GM12878 (cell line): ENCODE measurements around the gene CFAP92. TPM values are rescaled to one million over a fixed set of nuclear protein-coding genes. Genes with fewer than 3 reads are reported as not detected.

Experiments used
- ETV6 ChIP-seq, 2 experiments: fragments of 450-650 bp in 1 of 2; IDR thresholded peaks in 1 of 2; conservative IDR thresholded peaks in 1 of 2; 2 replicates each; pipeline ENCODE4 v1.6.1; 2014; ENCODE audit warnings: antibody characterized with exemption in 1 of 2, borderline replicate concordance in 1 of 2, low read depth in 1 of 2, mild to moderate bottlenecking in 1 of 2, moderate library complexity in 1 of 2
- FOS ChIP-seq: IDR thresholded peaks from 3 replicates; pipeline ENCODE4 v1.6.1; 2011; ENCODE audit warnings: borderline replicate concordance; ENCODE audit not compliant: insufficient read length; ENCODE audit errors: extremely low read depth
- MTA2 ChIP-seq: fragments of 450-650 bp; IDR thresholded peaks from 2 replicates; pipeline ENCODE4 v1.6.1; 2016; ENCODE audit warnings: low read depth, mild to moderate bottlenecking, moderate library complexity
- RFX5 ChIP-seq: IDR thresholded peaks from 2 replicates; pipeline ENCODE4 v1.6.1; 2011; ENCODE audit warnings: low read depth, low read length, improper control_type of control experiment
- TAF1 ChIP-seq: IDR thresholded peaks from 2 replicates; pipeline ENCODE4 v1.6.1; 2011; ENCODE audit warnings: mild to moderate bottlenecking, low read depth, low read length, borderline replicate concordance
- WRNIP1 ChIP-seq: IDR thresholded peaks from 2 replicates; pipeline ENCODE4 v1.6.1; 2011; ENCODE audit warnings: low read depth, low read length, improper control_type of control experiment, borderline replicate concordance
- ZSCAN29 ChIP-seq: fragments of 450-650 bp; IDR thresholded peaks from 2 replicates; pipeline ENCODE4 v1.6.1; 2017; ENCODE audit warnings: mild to moderate bottlenecking, moderate library complexity
- polyA plus RNA-seq, 11 experiments: library from polyadenylated mRNA; depleted of rRNA in 4 of 11; unstranded in 6 of 11; stranded (reverse) in 5 of 11; fragments of >200 nt; fragmentation: Nextera tagmentation in 4 of 11; fragmentation: Illumina TruSeq in 1 of 11; extraction: Ambion mirVana in 4 of 11; extraction: Trizol in 1 of 11; gene quantifications; 1 replicate in 1 of 11; 2 replicates in 10 of 11; pipeline versions ENCODE4 v1.2.1 to v1.2.3, GENCODE V29; 2011 to 2016; ENCODE audit warnings: inconsistent platforms in 2 of 11, missing spikeins in 2 of 11, low read depth in 1 of 11
- total RNA-seq, 4 experiments: library from RNA; depleted of rRNA in 3 of 4; stranded (reverse); fragments of >200 nt in 3 of 4; fragmentation: Illumina TruSeq in 1 of 4; extraction: Trizol in 1 of 4; gene quantifications; 2 replicates each; pipeline versions ENCODE4 v1.2.1 to v1.2.3, GENCODE V29; 2013 to 2021
- TF ChIP-seq, protein P1 (sequence below): fragments of 450-650 bp; IDR thresholded peaks from 2 replicates; pipeline ENCODE4 v1.6.1; 2016; ENCODE audit warnings: mild to moderate bottlenecking, moderate library complexity, borderline replicate concordance
- TF ChIP-seq, protein P2 (sequence below), 3 experiments: IDR thresholded peaks in 2 of 3; conservative IDR thresholded peaks in 1 of 3; 2 replicates each; pipeline ENCODE4 v1.5.1; 2011; ENCODE audit warnings: low read depth in 3 of 3, low read length in 3 of 3, mild to moderate bottlenecking in 3 of 3, control low read depth in 2 of 3, moderate library complexity in 2 of 3, inconsistent platforms in 1 of 3, mixed read lengths in 1 of 3; ENCODE audit not compliant: control insufficient read depth in 2 of 3, insufficient read depth in 1 of 3; ENCODE audit errors: extremely low read depth in 1 of 3
- TF ChIP-seq, protein P3 (sequence below): fragments of 450-650 bp; IDR thresholded peaks from 2 replicates; pipeline ENCODE4 v1.6.1; 2017; ENCODE audit warnings: mild to moderate bottlenecking, moderate library complexity
- TF ChIP-seq, protein P4 (sequence below): IDR thresholded peaks from 2 replicates; pipeline ENCODE4 v1.6.1; 2011; ENCODE audit warnings: borderline replicate concordance, low read depth, mild to moderate bottlenecking, moderate library complexity, mixed read lengths, low read length; ENCODE audit not compliant: insufficient read depth; ENCODE audit errors: extremely low read length
- TF ChIP-seq, protein P5 (sequence below): fragments of 150-350 bp; IDR thresholded peaks from 2 replicates; pipeline ENCODE4 v1.6.1; 2014; ENCODE audit warnings: mild to moderate bottlenecking, low read depth, low read length

Gene CFAP92
- total and polyA plus RNA-seq, 10 of the 15 experiments (the other 5 are each of a cell fraction or from before 2014, with no cell fraction given), result 0.05 to 0.52 (median 0.14) TPM; not detected in 7

DNA sequence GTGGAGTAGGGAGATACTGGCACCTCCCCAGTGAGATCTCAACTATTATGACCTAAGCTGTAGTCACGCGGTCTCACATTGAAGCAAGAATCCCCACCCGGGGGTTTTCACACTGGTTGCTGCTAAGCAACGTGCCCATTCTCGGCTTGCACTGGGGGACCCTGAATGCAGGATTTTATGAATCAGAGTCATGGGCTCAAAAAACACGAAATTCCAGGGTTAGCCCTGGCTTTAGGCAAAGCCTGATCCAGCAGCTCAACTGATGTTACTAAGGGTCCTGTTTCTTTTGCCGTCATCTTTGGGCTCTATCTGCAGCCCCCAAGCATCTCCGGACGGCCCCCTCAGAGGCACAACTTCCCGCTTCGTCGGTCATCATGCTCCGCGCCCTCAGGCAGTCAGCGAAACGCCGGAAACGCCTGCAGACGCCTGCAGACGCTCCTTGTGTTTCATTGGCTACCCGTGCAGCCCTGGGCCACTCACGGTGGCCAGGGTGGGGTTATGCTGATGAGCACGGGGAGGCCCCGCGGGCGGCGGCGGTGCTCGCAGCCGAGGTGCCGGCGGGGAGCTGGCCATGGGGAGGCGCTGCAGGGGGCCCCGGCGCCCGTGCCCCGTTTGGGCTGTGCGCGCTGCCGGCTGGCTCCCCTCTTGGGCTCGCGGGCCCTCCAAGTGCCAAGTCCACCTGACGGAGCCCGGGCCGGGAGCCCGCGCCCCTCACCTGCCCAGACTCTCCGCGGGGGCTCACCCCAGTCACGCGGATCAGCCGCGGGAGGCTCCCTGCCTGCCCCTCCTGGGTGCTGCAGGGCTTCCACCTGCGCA lies 33.1 kb upstream of the CFAP92 start (continued):
- TF ChIP-seq, protein P1, sequence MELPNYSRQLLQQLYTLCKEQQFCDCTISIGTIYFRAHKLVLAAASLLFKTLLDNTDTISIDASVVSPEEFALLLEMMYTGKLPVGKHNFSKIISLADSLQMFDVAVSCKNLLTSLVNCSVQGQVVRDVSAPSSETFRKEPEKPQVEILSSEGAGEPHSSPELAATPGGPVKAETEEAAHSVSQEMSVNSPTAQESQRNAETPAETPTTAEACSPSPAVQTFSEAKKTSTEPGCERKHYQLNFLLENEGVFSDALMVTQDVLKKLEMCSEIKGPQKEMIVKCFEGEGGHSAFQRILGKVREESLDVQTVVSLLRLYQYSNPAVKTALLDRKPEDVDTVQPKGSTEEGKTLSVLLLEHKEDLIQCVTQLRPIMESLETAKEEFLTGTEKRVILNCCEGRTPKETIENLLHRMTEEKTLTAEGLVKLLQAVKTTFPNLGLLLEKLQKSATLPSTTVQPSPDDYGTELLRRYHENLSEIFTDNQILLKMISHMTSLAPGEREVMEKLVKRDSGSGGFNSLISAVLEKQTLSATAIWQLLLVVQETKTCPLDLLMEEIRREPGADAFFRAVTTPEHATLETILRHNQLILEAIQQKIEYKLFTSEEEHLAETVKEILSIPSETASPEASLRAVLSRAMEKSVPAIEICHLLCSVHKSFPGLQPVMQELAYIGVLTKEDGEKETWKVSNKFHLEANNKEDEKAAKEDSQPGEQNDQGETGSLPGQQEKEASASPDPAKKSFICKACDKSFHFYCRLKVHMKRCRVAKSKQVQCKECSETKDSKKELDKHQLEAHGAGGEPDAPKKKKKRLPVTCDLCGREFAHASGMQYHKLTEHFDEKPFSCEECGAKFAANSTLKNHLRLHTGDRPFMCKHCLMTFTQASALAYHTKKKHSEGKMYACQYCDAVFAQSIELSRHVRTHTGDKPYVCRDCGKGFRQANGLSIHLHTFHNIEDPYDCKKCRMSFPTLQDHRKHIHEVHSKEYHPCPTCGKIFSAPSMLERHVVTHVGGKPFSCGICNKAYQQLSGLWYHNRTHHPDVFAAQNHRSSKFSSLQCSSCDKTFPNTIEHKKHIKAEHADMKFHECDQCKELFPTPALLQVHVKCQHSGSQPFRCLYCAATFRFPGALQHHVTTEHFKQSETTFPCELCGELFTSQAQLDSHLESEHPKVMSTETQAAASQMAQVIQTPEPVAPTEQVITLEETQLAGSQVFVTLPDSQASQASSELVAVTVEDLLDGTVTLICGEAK, result 0 out of 2 replicates have a peak, but pooled peaks have one; percentile 16
- TF ChIP-seq FOS, result no peak
- peak; percentile 93 for TF ChIP-seq RFX5
- TF ChIP-seq, protein P2, sequence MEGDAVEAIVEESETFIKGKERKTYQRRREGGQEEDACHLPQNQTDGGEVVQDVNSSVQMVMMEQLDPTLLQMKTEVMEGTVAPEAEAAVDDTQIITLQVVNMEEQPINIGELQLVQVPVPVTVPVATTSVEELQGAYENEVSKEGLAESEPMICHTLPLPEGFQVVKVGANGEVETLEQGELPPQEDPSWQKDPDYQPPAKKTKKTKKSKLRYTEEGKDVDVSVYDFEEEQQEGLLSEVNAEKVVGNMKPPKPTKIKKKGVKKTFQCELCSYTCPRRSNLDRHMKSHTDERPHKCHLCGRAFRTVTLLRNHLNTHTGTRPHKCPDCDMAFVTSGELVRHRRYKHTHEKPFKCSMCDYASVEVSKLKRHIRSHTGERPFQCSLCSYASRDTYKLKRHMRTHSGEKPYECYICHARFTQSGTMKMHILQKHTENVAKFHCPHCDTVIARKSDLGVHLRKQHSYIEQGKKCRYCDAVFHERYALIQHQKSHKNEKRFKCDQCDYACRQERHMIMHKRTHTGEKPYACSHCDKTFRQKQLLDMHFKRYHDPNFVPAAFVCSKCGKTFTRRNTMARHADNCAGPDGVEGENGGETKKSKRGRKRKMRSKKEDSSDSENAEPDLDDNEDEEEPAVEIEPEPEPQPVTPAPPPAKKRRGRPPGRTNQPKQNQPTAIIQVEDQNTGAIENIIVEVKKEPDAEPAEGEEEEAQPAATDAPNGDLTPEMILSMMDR (IDR thresholded peaks at IDR 0.05 in 2 of 3, conservative IDR thresholded peaks at IDR 0.05 in 1 of 3; ENCODE audit: control insufficient read depth in 2 of 3, extremely low read depth in 1 of 3, insufficient read depth in 1 of 3, low read depth in 3 of 3, low read length in 3 of 3), result peak; percentile 39 to 73 (median 64); a peak in 5 of 6 replicates
- TF ChIP-seq TAF1, result peak; percentile 39; the same call in 1 of the 2 replicates
- no peak for TF ChIP-seq ZSCAN29
- no peak for TF ChIP-seq WRNIP1
- no peak for TF ChIP-seq MTA2
- TF ChIP-seq, protein P3, sequence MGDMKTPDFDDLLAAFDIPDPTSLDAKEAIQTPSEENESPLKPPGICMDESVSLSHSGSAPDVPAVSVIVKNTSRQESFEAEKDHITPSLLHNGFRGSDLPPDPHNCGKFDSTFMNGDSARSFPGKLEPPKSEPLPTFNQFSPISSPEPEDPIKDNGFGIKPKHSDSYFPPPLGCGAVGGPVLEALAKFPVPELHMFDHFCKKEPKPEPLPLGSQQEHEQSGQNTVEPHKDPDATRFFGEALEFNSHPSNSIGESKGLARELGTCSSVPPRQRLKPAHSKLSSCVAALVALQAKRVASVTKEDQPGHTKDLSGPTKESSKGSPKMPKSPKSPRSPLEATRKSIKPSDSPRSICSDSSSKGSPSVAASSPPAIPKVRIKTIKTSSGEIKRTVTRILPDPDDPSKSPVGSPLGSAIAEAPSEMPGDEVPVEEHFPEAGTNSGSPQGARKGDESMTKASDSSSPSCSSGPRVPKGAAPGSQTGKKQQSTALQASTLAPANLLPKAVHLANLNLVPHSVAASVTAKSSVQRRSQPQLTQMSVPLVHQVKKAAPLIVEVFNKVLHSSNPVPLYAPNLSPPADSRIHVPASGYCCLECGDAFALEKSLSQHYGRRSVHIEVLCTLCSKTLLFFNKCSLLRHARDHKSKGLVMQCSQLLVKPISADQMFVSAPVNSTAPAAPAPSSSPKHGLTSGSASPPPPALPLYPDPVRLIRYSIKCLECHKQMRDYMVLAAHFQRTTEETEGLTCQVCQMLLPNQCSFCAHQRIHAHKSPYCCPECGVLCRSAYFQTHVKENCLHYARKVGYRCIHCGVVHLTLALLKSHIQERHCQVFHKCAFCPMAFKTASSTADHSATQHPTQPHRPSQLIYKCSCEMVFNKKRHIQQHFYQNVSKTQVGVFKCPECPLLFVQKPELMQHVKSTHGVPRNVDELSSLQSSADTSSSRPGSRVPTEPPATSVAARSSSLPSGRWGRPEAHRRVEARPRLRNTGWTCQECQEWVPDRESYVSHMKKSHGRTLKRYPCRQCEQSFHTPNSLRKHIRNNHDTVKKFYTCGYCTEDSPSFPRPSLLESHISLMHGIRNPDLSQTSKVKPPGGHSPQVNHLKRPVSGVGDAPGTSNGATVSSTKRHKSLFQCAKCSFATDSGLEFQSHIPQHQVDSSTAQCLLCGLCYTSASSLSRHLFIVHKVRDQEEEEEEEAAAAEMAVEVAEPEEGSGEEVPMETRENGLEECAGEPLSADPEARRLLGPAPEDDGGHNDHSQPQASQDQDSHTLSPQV, result no peak
- no peak for TF ChIP-seq ETV6 (conservative IDR thresholded peaks at IDR 0.05 in 1 of 2, IDR thresholded peaks at IDR 0.05 in 1 of 2; ENCODE audit: borderline replicate concordance in 1 of 2, low read depth in 1 of 2)
- TF ChIP-seq, protein P4, sequence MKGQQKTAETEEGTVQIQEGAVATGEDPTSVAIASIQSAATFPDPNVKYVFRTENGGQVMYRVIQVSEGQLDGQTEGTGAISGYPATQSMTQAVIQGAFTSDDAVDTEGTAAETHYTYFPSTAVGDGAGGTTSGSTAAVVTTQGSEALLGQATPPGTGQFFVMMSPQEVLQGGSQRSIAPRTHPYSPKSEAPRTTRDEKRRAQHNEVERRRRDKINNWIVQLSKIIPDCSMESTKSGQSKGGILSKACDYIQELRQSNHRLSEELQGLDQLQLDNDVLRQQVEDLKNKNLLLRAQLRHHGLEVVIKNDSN, result no peak
- TF ChIP-seq, protein P5, sequence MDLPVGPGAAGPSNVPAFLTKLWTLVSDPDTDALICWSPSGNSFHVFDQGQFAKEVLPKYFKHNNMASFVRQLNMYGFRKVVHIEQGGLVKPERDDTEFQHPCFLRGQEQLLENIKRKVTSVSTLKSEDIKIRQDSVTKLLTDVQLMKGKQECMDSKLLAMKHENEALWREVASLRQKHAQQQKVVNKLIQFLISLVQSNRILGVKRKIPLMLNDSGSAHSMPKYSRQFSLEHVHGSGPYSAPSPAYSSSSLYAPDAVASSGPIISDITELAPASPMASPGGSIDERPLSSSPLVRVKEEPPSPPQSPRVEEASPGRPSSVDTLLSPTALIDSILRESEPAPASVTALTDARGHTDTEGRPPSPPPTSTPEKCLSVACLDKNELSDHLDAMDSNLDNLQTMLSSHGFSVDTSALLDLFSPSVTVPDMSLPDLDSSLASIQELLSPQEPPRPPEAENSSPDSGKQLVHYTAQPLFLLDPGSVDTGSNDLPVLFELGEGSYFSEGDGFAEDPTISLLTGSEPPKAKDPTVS, result no peak
